Measurements from ENCODE around the gene OR5K2. TPM values are rescaled to one million over a fixed set of nuclear protein-coding genes. Genes with fewer than 3 reads are reported as not detected.
A peak's percentile ranks its signal among the peaks of the same experiment; 100 is the strongest.

Gene OR5K2
- not detected in 2 replicates for total RNA-seq (2014; rRNA removed; shearing (Covaris generic))
- polyA plus RNA-seq (2015; cell fraction: cytosol; rRNA removed): not detected in 2 replicates
- polyA plus RNA-seq (2015; cell fraction: nucleus; rRNA removed): not detected in 2 replicates

DNA sequence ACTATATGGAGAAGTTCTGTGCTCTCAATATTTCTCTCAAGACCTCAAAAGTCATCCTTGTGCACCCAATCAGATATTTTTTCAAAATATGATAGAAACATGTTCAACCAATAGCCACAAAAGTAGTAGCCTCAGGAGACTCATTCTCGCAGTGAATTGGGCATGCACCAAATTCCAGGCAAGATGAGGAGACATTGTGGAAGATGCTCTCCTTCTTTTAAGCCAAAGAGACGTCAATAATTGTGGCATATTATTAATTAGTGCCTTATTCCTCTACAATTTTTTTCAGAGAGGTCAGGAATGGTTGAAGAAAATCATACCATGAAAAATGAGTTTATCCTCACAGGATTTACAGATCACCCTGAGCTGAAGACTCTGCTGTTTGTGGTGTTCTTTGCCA lies at the start of gene OR5K2:
OR5K2 (plus strand) TSS at position 301 of the 400 bp plus-strand sequence; CDS start at position 301, 0 bp downstream.
- no peak for DNase-seq (ENCODE audit: low read depth)

DNA sequence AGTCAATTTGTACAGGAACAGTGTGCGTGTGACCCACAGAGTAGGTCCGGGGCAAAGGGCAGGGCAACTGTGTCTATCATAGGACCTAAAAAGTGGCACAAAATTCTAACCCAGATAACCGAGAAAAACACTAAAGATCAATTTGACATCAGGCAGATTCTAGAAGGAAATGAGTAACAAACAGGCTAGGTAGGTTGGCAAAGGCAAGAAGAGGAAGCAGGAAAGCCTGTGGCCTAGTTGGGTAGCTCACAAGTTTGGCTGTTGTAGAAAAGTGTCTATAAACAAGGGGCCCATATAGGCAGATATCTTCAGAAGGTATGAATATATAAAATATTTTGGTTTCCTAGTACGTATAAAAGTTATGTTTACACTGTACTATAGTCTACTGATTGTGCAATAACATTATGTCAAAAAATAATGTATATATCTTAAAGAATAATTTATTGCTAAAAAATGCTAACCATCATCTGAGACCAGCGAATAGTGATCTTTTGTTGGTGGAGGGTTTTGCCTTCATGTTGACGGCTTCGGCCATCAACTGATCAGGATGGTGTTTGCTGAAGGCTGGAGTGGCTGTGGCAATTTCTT lies 47.8 kb upstream of the OR5K2 start:
- DNase-seq (ENCODE audit: low read depth): no peak

DNA sequence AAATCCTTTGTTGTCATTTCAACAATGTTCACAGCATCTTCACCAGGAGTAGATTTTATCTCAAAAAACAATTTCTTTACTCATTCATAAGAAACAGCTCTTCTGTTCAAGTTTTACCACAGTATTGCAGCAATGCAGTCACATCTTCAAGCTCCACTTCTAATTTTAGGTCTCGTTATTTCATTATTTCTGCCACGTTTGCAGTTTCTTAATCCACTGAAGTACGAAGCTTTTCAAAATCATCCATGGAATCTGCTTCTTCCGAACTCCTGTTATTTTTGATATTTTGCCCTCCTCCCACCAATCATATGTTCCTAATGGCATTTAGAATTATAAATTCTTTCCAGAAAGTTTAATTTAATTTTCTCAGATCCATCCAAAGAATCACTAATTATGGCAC lies 47.1 kb upstream of the OR5K2 start:
- no peak for DNase-seq (ENCODE audit: low read depth)

DNA sequence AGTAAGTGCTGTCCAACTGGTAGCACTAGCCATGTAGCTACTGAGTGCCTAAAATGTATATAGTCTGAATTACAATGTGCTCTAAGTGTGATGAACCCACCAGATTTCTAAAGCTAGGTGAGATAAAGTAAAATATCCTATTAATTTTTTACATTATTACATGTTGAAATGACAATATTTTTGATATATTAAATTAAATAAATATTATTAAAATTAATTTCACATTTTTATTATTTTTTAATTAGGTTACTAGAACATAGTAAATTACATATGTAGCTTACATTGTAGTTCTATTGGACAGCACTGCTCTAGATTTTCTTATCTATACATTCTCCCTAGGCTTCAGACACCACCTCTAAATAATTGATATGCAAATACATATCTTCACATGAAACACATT lies 43.7 kb upstream of the OR5K2 start:
- DNase-seq (ENCODE audit: low read depth): no peak

DNA sequence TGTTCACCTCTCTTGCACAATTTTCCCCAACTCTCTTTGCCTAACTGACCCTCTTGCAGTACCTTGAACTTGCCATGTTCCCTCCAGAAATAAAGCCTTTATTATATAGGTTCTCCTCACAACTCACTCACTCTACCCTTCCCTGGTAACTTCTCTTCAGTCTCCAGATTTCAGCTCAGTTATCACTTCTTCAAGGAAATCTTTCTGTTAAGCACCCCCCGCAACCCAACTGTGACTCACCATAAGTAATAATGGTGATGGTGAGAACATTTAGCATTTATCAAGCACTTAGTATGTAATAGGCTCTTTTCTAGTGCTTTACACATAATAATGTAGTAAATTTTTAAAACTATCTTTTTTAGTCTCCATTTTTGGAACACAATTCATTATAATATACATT lies 42.6 kb upstream of the OR5K2 start:
- no peak for DNase-seq (ENCODE audit: low read depth)

DNA sequence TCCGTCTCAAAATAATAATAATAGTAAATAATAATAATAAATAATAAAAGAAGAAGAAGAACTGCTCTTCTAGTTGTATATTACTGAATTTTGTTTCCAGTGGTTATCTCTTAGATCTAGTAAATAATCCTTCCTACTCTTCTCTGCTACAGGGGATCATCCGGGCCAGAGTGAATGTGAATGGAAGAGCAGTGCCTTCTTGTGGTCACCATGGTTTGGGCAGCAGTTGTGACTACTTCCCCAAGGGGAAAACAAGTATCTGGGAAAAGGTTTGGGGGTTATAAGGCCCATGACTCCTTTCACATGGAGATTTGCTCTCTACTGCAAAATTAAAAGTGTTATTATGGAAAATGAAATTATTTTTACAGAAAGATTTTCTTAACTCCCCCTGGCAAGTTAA lies 39.9 kb upstream of the OR5K2 start:
- DNase-seq (ENCODE audit: low read depth): no peak

DNA sequence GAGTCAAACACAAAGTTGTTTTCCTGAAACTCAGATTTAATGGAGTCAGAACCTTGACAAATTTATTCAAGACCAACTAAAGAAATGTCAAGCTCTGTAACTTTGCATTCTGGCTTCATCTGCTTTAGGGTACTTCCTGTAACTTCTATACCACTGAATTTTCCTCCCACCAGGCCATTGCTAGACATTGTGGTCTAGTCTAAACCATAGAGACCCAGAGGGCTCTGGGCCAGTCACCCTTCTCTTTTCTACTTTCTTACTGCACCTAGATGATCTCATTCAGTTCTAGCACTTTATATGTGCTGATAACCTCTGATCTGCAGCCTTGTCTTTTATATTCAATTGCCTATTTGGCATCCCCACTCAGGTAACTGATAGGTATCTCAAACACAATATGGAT lies 37.3 kb upstream of the OR5K2 start:
- no peak for DNase-seq (ENCODE audit: low read depth)

DNA sequence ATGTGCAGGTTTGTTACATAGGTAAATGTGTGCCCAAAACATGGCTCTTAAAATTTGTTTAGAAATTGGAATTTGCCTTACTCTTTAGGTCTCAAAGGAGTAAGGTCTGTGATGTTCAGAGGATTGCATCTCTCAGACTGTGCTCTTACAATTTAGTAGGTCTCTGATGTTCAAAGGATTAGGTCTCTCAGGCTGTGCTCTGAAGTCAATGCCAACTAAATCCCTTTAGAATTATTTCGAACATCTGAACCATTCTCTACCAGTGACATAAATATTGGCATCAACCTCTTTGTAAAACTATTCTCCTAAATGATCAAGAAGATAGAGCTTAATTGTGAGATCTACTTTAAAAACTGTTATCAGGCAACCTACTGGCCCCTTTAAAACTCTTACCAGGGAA lies 34.6 kb upstream of the OR5K2 start, which contains the start of gene OR5K1:
OR5K1 (plus strand) TSS at position 301 of the 400 bp plus-strand sequence. CDS start 6,376 bp downstream, outside the sequence.
- DNase-seq (ENCODE audit: low read depth): no peak

DNA sequence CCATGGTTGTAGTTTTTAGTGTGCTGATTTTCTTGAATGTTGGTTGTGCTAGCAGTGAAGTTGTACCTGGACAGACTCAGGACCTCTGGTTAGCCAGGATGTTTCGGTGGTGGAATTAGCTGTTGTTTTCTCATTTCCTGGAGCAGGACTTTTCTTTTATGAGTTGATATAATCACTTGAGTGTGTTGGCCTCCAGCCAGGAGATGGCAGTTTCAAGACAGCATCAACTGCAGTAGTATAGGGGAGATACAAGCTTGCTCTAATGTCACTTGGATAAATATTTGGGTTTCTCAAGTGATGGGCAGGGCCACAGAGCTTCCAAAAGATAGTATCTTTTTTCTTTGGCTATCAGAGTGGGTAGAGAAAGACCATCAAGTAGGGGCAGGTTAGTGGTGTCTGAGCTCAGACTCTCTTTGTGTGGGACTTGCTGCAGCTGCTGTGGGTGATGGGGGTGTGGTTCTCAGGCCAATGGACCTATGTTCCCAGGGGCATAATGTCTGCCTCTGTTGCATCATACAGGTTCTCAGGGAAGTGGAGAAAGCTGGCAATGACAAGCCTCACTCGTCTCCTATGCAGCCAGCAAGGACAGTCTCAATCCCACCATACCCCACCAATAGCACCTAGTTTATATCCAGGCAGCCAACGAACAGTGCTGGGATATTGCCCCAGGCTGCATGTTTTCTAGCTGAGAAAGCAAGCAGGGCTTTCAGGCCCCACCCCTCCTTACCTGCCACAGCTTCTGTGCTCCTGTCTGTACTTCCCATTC lies 14.6 kb upstream of the OR5K2 start:
- no peak for DNase-seq (ENCODE audit: low read depth)

DNA sequence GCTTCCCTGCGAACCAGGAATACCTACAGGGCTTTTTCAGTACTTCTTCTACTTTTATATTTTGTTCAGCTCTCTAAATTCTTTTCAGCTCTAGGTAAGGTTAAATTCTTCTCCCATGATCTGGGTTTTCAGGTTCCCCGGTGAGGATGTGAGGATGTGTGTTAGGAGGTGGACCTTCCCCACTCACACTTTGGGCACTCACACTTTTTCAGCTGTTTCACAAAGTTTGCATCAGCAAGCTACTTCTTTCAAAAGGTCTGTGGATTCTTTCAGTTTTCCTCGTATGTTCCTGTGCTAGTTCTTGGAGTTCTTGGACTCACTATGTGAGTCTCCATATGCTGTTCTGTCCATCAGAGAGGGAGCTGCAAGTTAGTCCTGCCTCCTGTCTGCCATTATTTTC lies 13.9 kb upstream of the OR5K2 start:
- DNase-seq (ENCODE audit: low read depth): no peak

DNA sequence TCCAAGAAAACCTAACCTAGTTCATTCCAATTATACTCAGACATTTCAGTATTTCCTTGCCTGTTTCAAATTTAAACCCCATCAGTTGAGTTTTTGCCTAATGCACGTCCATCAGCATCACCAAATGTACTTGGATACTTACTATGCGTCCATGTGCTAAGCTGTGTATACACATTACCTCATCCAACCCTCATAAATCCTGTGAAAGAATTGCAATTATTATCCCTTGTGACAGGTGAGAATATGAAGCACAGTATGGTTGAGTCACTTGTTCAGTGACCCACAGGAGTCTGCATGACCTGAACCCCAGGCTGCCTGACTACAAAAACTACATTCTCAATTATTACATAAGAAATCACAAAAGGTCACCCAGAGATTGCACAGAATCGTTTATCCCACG lies 2.5 kb downstream of the OR5K2 start:
- DNase-seq (ENCODE audit: low read depth): no peak

DNA sequence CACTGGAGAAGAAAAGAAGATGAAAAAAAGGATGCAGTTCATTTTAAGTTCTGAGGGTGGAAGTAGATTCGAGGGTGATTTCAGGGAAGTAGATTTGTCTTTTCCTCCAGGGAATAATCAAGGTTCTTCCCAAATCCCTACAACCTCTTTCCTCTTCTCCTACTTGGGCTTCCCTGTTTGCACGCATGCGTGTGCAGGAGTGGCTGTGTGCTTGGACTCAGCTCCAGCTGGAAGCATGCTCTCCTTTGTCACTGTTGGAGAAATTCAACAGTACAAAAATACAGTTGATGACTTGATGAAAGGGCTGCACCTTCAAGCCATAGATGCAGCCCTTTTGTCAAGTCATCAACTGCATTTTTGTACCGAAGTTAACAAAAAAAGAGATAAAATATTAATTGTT lies 3.8 kb downstream of the OR5K2 start:
- DNase-seq (ENCODE audit: low read depth): no peak

DNA sequence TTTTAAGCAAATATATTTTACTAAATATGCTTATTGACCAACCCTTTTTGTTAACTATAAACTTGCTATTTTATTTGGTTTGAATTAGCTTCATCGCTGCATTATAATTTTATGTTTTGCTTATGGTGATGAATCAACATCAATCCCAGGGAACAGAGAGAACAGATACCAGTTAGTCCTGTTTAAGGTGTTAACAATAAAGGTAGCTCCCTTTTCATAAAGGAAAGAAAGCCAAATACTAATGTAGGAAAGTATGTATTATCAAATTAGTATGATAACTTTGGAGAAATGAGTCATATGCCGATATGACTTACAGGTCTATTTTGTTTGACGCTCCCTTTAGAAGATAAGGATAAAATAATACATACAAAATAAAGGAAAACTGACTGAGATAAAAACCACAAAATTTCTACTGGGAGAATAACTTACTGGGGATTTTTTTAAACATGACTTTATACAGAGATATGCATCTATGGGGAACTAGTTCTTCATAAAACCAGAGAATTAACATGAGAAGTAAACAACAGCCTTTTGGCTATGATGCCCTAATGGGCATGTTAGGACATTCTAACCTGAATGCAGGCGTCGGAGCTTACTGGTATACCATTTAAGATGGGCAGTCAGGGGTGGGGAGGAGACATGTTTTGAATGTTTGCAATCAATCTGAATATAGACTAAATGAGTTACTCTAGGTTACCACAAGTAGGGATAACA lies 4.5 kb downstream of the OR5K2 start:
- no peak for DNase-seq (ENCODE audit: low read depth)

DNA sequence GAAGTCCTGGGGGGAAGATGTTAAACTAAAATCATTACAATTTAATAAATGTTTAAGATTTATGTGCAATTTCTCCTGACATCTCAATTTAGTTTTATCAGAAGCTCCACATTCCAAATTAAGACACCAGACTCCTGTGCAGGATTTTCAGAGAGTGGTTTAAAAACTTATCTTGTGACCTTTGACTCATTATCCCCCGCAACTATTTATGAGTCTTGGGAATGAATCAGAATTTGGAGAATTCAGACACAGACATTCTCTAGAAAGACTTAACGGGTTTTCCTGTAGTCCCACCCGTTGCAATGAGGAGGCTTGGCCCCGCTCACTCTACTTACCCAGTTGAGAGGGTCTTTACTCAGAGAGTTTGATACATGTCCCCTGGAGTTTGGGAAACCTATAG lies 7.1 kb downstream of the OR5K2 start:
- no peak for DNase-seq (ENCODE audit: low read depth)

DNA sequence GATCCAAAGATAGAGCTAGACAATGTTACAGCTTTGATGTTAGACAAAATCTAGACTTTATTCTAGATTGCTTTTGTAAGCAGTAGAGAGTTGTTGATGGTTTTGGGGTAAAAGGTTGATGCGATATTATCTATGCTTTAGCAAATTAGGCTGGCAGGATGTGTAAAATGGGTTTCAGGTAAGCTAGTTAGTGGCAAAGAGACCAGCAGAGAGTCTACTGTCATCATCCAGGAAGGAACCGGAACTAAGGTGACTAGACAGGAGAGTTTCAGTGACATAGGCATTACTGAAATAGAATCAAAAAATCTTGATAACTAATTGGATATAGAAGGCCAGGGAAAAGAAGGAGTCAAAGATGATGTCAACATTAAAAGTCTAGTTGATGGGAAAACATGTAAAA lies 11.1 kb downstream of the OR5K2 start:
- DNase-seq (ENCODE audit: low read depth): no peak

DNA sequence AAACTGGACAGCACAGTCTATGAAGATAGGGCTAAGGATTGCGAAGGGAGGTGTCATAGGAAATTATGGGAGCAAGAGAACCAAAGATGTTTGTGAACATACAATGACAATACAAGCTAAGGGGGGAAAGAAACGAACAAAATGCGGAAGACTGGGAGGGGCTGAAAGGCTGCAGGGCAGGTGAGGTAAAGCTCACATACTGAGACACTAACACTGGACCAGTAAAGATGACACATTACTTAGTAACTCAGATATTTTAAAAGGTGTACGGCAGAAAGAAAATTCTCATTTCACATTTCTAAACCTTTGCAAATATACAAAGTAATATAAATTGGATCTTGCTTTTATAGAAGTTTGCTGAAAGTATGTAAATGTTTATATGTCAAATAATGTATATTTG lies 15.1 kb downstream of the OR5K2 start:
- no peak for DNase-seq (ENCODE audit: low read depth)

DNA sequence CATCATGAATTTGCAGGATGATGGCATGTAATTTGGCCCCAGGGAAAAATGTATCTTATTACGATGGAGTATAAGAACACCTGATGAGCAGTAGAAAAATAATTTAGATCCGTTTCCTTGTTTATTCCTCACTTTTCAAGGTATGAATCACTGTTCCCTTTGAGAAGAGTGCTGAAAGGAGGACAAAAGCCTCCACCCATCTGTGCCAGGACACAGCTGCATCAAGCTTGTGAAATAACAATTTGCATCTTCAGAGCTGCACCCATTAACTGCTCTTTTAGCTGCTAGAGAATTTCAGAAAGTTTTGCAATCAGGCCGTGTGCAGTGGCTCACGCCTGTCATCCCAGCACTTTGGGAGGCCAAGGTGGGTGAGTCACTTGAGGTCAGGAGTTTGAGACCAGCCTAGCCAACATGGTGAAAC lies 15.6 kb downstream of the OR5K2 start:
- DNase-seq (ENCODE audit: low read depth): peak; percentile 61

DNA sequence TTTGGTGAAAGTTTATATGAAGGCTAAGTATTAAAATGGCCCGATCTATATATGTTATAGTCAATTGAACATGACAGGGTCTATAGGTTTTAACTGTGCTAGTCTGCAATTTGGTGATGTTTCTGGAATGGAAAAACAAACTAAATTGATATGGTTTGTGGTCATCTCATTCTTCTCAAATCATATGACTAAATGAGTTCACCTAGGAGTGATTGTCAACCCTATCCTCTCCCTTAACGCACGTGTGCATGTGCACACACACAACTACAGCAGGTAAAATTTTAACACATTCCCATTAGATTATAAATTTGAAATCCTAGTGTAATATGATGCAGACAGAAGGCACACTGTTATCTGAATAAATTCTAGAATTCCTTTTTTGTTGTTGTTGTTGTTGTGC lies 16.3 kb downstream of the OR5K2 start:
- no peak for DNase-seq (ENCODE audit: low read depth)

DNA sequence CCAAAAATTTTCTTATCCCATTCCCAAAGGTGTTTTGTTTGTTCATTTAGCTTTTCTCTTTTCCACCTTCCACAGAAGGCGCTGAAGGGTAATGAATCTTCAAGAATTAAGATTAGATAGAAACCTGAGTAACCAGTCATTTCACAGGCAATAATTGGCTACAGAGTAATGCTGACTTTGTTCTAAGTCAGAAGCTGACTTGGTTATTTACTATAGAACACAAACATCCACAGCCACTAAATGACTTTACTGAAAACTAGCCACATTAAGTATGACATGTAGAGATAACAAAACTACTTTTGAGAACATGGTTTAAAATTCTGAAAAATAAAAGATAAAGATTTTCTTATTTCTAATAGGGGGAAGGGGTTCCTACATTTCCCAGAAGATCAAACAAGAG lies 17.5 kb downstream of the OR5K2 start:
- no peak for DNase-seq (ENCODE audit: low read depth)

DNA sequence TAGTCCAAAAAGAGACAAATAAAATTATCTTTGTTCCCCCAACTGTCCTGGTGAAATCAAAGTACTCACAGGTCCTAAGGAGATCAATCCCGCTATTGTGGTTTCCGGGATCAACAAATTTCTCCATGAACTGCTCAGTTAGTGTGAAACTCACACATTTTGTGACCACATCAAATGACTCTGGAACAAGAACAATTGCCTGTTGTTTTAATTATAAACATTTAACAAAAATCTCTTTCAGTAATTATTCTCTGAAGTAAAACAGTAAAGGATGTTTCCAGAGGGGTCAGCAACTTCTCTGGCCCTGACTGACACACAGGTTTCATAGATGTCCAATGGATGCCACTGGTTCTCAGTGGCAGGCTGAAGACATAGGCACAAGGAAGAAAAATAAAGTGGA lies 21.3 kb downstream of the OR5K2 start:
- DNase-seq (ENCODE audit: low read depth): no peak

DNA sequence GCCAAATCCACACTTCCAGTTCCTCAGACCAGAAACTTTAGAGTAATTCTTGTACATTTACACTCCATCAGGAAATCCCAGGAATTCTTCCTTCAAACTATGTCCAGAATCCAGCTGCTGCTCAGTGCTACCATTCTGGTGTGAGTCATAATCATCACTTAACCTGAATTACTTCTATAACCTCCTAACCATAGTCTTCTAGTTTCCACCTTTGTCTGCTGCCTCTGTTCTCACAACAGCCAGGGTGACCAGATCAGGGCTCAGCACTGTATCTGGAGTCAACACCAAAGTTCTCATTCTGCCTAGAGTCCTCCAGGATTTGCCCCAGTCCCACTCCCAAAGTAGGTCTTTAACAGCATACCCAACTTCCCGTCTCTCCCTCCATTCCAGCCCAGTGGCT lies 21.9 kb downstream of the OR5K2 start:
- no peak for DNase-seq (ENCODE audit: low read depth)

DNA sequence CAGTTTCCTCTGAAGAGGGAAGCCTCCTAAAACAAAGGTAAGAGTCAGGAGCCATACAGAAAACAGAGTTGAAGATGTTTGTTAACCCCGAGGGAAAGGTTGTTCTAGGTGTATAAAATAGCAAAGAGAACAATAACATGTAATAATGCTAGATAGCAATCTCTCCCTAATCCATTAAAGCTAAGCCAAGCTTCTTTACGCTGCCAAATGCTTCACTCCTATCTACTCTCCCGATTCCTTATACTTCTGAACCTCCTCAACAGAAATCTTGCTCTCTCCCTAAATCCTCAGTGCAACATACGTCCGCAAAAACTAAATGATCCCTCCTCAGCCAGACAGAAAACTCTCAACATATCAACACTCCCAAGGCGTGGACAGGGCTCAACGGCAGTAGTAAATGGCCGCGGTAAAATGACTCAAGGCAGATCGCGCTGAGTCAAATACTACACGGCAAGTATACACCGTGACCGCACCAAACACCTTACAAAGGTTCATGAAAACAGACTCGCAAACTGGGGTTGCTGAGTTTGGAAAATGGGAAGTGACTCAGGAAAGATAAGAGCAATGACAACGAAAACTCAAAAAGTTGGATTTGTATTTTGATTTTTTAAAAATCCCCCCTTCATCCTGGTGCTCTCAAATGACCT lies 24.5 kb downstream of the OR5K2 start:
- DNase-seq (ENCODE audit: low read depth): peak; percentile 72
